SK-N-SH (cell line): ENCODE results near the gene BBIP1. TPM values are rescaled to one million over a fixed set of nuclear protein-coding genes. Genes with fewer than 3 reads are reported as not detected.

Source experiments
- CTCF ChIA-PET: fragments of 300-600, 350-600 bp; formaldehyde crosslinking; extraction: SDS; loops from one replicate; lab custom pipeline; 2021; lab: Yijun Ruan, JAX
- POLR2A ChIA-PET: fragments of 350-600 bp; sonication (Branson Sonifier 250); formaldehyde crosslinking; extraction: SDS; loops from one replicate; lab custom pipeline; 2020; ENCODE audit warnings: antibody characterized with exemption, inconsistent platforms; lab: Yijun Ruan, JAX
- DNase-seq: peaks from one replicate; pipeline ENCODE4 v3.0.0; 2012
- H2AFZ ChIP-seq: fragments of 200-600 bp; sonication (generic); 2 replicates; pipeline ENCODE4 v1.8.1; 2016; ENCODE audit warnings: antibody characterized with exemption, mild to moderate bottlenecking, low read depth
- H3F3A ChIP-seq: fragments of 200-600 bp; sonication (generic); replicated peaks from 2 replicates; pipeline ENCODE3; 2016; ENCODE audit warnings: antibody characterized with exemption, mild to moderate bottlenecking; ENCODE audit not compliant: insufficient read depth
- H3K27ac ChIP-seq, 2 experiments: fragments of 200-500 bp in 1 of 2; fragments of 200-600 bp in 1 of 2; sonication (Bioruptor generic) in 1 of 2; sonication (generic), shearing (Covaris generic) in 1 of 2; 2 replicates each; pipeline versions ENCODE4 v1.5.1 to v1.6.1; 2014 to 2016; ENCODE audit warnings: low read depth in 2 of 2, inconsistent platforms in 1 of 2, low read length in 1 of 2, mild to moderate bottlenecking in 1 of 2, mixed read lengths in 1 of 2
- H3K27me3 ChIP-seq: fragments of 200-600 bp; sonication (generic), shearing (Covaris generic); 2 replicates; pipeline ENCODE4 v1.6.1; 2016; ENCODE audit warnings: mixed run types; ENCODE audit not compliant: insufficient read depth
- H3K36me3 ChIP-seq, 2 experiments: fragments of 200-500 bp in 1 of 2; fragments of 200-600 bp in 1 of 2; sonication (Bioruptor generic) in 1 of 2; sonication (generic) in 1 of 2; replicated peaks in 1 of 2; 2 replicates each; pipeline versions ENCODE3 to v1.5.1; 2014 to 2016; ENCODE audit warnings: low read length in 1 of 2, mild to moderate bottlenecking in 1 of 2; ENCODE audit not compliant: insufficient read depth in 2 of 2, control insufficient read depth in 1 of 2
- H3K4me1 ChIP-seq, 2 experiments: fragments of 200-500 bp in 1 of 2; fragments of 200-600 bp in 1 of 2; sonication (Bioruptor generic) in 1 of 2; sonication (generic), shearing (Covaris generic) in 1 of 2; 2 replicates each; pipeline versions ENCODE4 v1.5.1 to v1.6.1; 2014 to 2016; ENCODE audit warnings: low read depth in 1 of 2, low read length in 1 of 2, mixed run types in 1 of 2; ENCODE audit not compliant: insufficient read depth in 2 of 2, control insufficient read depth in 1 of 2
- H3K4me2 ChIP-seq: fragments of 200-600 bp; sonication (generic), shearing (Covaris generic); 2 replicates; pipeline ENCODE4 v1.6.1; 2017; ENCODE audit warnings: mixed run types
- H3K4me3 ChIP-seq, 2 experiments: fragments of 200-500 bp in 1 of 2; fragments of 200-600 bp in 1 of 2; sonication (Bioruptor generic) in 1 of 2; sonication (generic), shearing (Covaris generic) in 1 of 2; 2 replicates each; pipeline versions ENCODE4 v1.5.1 to v1.8.1; 2014 to 2016; ENCODE audit warnings: low read depth in 2 of 2, inconsistent platforms in 1 of 2, low read length in 1 of 2, mild to moderate bottlenecking in 1 of 2, mixed read lengths in 1 of 2, moderate library complexity in 1 of 2
- H3K79me2 ChIP-seq: fragments of 200-600 bp; sonication (generic); 2 replicates; pipeline ENCODE4 v1.8.1; 2017; ENCODE audit warnings: mild to moderate bottlenecking; ENCODE audit not compliant: insufficient read depth
- H3K9ac ChIP-seq: fragments of 200-600 bp; sonication (generic); 2 replicates; pipeline ENCODE4 v1.6.1; 2017; ENCODE audit warnings: mixed run types
- H3K9me2 ChIP-seq: fragments of 200-600 bp; sonication (generic); 2 replicates; pipeline ENCODE4 v1.6.1; 2017; ENCODE audit warnings: mixed run types
- H3K9me3 ChIP-seq: fragments of 200-600 bp; sonication (generic); 2 replicates; pipeline ENCODE4 v1.6.1; 2017; ENCODE audit warnings: mixed run types, mild to moderate bottlenecking, moderate library complexity
- H4K20me1 ChIP-seq: fragments of 200-600 bp; sonication (generic); 2 replicates; pipeline ENCODE4 v1.6.1; 2017; ENCODE audit warnings: mild to moderate bottlenecking, mixed run types; ENCODE audit not compliant: insufficient read depth
- CTCF ChIP-seq: fragments of 200-600 bp; sonication (generic); IDR thresholded peaks from 2 replicates; pipeline ENCODE4 v1.6.1; 2017; ENCODE audit warnings: antibody characterized with exemption, mild to moderate bottlenecking, moderate library complexity
- ELF1 ChIP-seq: IDR thresholded peaks from 2 replicates; pipeline ENCODE4 v1.4.0; 2012
- EP300 ChIP-seq, 2 experiments: IDR thresholded peaks; 2 replicates each; pipeline versions ENCODE4 v1.4.0 to v1.6.1; 2012; ENCODE audit warnings: borderline replicate concordance in 1 of 2, low read depth in 1 of 2, low read length in 1 of 2
- EZH2phosphoT487 ChIP-seq: fragments of 200-600 bp; sonication (generic); IDR thresholded peaks from 2 replicates; pipeline ENCODE4 v1.6.1; 2017; ENCODE audit warnings: low read depth, mixed run types, mild to moderate bottlenecking, antibody characterized with exemption, moderate library complexity, borderline replicate concordance
- FOSL2 ChIP-seq: IDR thresholded peaks from 2 replicates; pipeline ENCODE4 v1.4.0; 2012; ENCODE audit warnings: low read depth, mild to moderate bottlenecking, moderate library complexity, borderline replicate concordance
- FOXJ3 ChIP-seq: sonication (generic); formaldehyde crosslinking; IDR thresholded peaks from 2 replicates; pipeline ENCODE4 v1.5.1; 2020; ENCODE audit warnings: mild to moderate bottlenecking, missing genetic modification reagents
- GABPA ChIP-seq: IDR thresholded peaks from 2 replicates; pipeline ENCODE4 v1.4.0; 2012; ENCODE audit warnings: low read depth, mild to moderate bottlenecking
- JUND ChIP-seq: IDR thresholded peaks from 2 replicates; pipeline ENCODE4 v1.4.0; 2012
- MXI1 ChIP-seq: IDR thresholded peaks from 2 replicates; pipeline ENCODE4 v1.6.1; 2012; ENCODE audit warnings: mild to moderate bottlenecking, low read depth, low read length, improper control_type of control experiment
- NFIC ChIP-seq: IDR thresholded peaks from 2 replicates; pipeline ENCODE4 v1.4.0; 2012; ENCODE audit warnings: borderline replicate concordance
- NRF1 ChIP-seq: IDR thresholded peaks from 2 replicates; pipeline ENCODE4 v1.6.1; 2012; ENCODE audit warnings: low read depth, mild to moderate bottlenecking, low read length
- PBX3 ChIP-seq: IDR thresholded peaks from 2 replicates; pipeline ENCODE4; 2012
- POLR2AphosphoS5 ChIP-seq: IDR thresholded peaks from 2 replicates; pipeline ENCODE4 v1.6.1; 2012; ENCODE audit warnings: low read depth, low read length
- RXRA ChIP-seq: IDR thresholded peaks from 2 replicates; pipeline ENCODE4 v1.4.0; 2012; ENCODE audit warnings: low read depth, mild to moderate bottlenecking, borderline replicate concordance
- TAF1 ChIP-seq: IDR thresholded peaks from 2 replicates; pipeline ENCODE4 v1.6.1; 2012; ENCODE audit warnings: low read depth, mild to moderate bottlenecking, low read length, moderate library complexity, borderline replicate concordance
- TEAD4 ChIP-seq: IDR thresholded peaks from 2 replicates; pipeline ENCODE4 v1.4.0; 2012; ENCODE audit warnings: mild to moderate bottlenecking, borderline replicate concordance; ENCODE audit not compliant: insufficient read depth
- YY1 ChIP-seq: IDR thresholded peaks from 2 replicates; pipeline ENCODE4 v1.4.0; 2012; ENCODE audit warnings: low read depth, mild to moderate bottlenecking
- WGBS: methylation state at CpG from one replicate; pipeline ENCODE4 v1.1.6; 2017; ENCODE audit warnings: low lambda C conversion rate; 5-methylcytosine and 5-hydroxymethylcytosine counted together
- polyA plus RNA-seq, 3 experiments: library from polyadenylated mRNA; depleted of rRNA; stranded (reverse); fragments of >200 nt; gene quantifications; 2 replicates each; pipeline ENCODE4 v1.2.3, GENCODE V29; 2012
- TF ChIP-seq, protein P1 (sequence below): fragments of 150-350 bp; IDR thresholded peaks from 2 replicates; pipeline ENCODE4 v1.6.1; 2016; ENCODE audit warnings: mild to moderate bottlenecking, low read depth, low read length

BBIP1 gene
- polyA plus RNA-seq, 1 of the 3 experiments (the other 2 are of a cell fraction): 16.2 TPM

GRCh38 chr10:110897184-110897583, 21.8 kb downstream of the BBIP1 start:
- no peak overlapping the region for H3K27ac ChIP-seq
- H3K9me2 ChIP-seq: no peaks in the 10 kb centered on the region
- H3K27me3 ChIP-seq: no peaks in the 10 kb centered on the region
- TF ChIP-seq EZH2phosphoT487 (no peak), FOSL2 (no peak), FOXJ3 (CRISPR knock-in tag) (no peak), JUND (no peak), YY1 (no peak), CTCF (no peak), MXI1 (no peak), POLR2AphosphoS5 (no peak; the same call in 1 of the 2 replicates), PBX3 (no peak), RXRA (no peak), TEAD4 (no peak), NRF1 (no peak), GABPA (no peak), NFIC (no peak), EP300 (IDR thresholded peaks at IDR 0.05; ENCODE audit: borderline replicate concordance in 1 of 2, low read depth in 1 of 2, low read length in 1 of 2) (no peak), ELF1 (no peak), TAF1 (no peak)
- TF ChIP-seq, protein P1, sequence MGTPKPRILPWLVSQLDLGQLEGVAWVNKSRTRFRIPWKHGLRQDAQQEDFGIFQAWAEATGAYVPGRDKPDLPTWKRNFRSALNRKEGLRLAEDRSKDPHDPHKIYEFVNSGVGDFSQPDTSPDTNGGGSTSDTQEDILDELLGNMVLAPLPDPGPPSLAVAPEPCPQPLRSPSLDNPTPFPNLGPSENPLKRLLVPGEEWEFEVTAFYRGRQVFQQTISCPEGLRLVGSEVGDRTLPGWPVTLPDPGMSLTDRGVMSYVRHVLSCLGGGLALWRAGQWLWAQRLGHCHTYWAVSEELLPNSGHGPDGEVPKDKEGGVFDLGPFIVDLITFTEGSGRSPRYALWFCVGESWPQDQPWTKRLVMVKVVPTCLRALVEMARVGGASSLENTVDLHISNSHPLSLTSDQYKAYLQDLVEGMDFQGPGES: no peak
- no peaks in the 10 kb centered on the region for H3K9me3 ChIP-seq
- WGBS: 70% methylated on average over 1 of the region's 1 CpG
- H3K9ac ChIP-seq: no peak overlapping the region
- no peaks in the 10 kb centered on the region for H3K79me2 ChIP-seq
- ChIA-PET CTCF (interaction anchor here (0.9 to 2.8 kb wide), 11 partner anchors 9 to 586 kb away, joined by 3 to 10 read pairs (median 4); no protein-coding TSS in a partner anchor), POLR2A (interaction anchor here (1.3 kb wide), 1 partner anchor 22 kb away, joined by 3 read pairs; the partner anchor contains the start of genes BBIP1 and SHOC2)
- peaks cover under 1 to 8% of the 10 kb centered on the region in 2 experiments; a peak in 3 of 4 replicates for H3K4me1 ChIP-seq
- H4K20me1 ChIP-seq: no peaks in the 10 kb centered on the region
- no peak overlapping the region for H3K4me2 ChIP-seq
- DNase-seq: no peak
- H3F3A ChIP-seq: peaks cover 14% of the 10 kb centered on the region
- H3K4me3 ChIP-seq: no peak overlapping the region
- peaks cover 71 to 77% of the 10 kb centered on the region in 2 experiments for H3K36me3 ChIP-seq
- no peak overlapping the region for H2AFZ ChIP-seq
